GM12873 (cell line): ENCODE measurements around the gene ZPR1.

Experiments
- CTCF ChIP-seq: IDR thresholded peaks from 2 replicates; pipeline ENCODE4 v1.5.1; 2012; ENCODE audit warnings: low read depth, mild to moderate bottlenecking, moderate library complexity, low read length, control low read depth; ENCODE audit not compliant: insufficient read depth; ENCODE audit errors: missing control alignments

The ZPR1 gene

GRCh38 chr11:116788534-116788933 lies 711 bp upstream of the ZPR1 start:
- no peak for TF ChIP-seq CTCF

GRCh38 chr11:116787436-116787785 lies 412 bp downstream of the ZPR1 start:
- TF ChIP-seq CTCF: no peak

- no peak for TF ChIP-seq CTCF
Observed at GRCh38 chr11:116786966-116787365, 857 bp downstream of the ZPR1 start.

GRCh38 chr11:116786326-116786725 lies 1.5 kb downstream of the ZPR1 start:
- no peak for TF ChIP-seq CTCF

- TF ChIP-seq CTCF: no peak
Observed at GRCh38 chr11:116782728-116783127, 5.1 kb downstream of the ZPR1 start.

GRCh38 chr11:116778556-116778955 lies 9.3 kb downstream of the ZPR1 start:
- TF ChIP-seq CTCF: no peak

- TF ChIP-seq CTCF: no peak
Observed at GRCh38 chr11:116777056-116777455, 10.8 kb downstream of the ZPR1 start.

GRCh38 chr11:116776522-116776984 lies 11.3 kb downstream of the ZPR1 start:
- TF ChIP-seq CTCF: no peak
